ENCODE data around the gene ITGB1BP1. TPM values are rescaled to one million over a fixed set of nuclear protein-coding genes. Genes with fewer than 3 reads are reported as not detected.

Gene ITGB1BP1
- total RNA-seq, 1 experiment from 2014 or later: 153 TPM

GRCh38 chr2:9451231-9451630, 27.9 kb upstream of the ITGB1BP1 start:
- DNase-seq (ENCODE audit: low read depth, low spot score) (no peak), ATAC-seq (no peak)
- BruUV-seq (replicated peaks): no TSS peak
- POLR2A ChIA-PET: no interaction called here
- CTCF ChIA-PET: no interaction called here
- TF ChIP-seq SIN3A (IDR thresholded peaks at IDR 0.05; ENCODE audit: borderline replicate concordance, insufficient read depth, low read depth, low read length) (no peak), REST (IDR thresholded peaks at IDR 0.05; ENCODE audit: insufficient read depth in 1 of 2, low read depth in 2 of 2, low read length in 1 of 2) (no peak), POLR2AphosphoS5 (IDR thresholded peaks at IDR 0.05; ENCODE audit: low read depth, low read length) (no peak), TCF7L2 (IDR thresholded peaks at IDR 0.05; ENCODE audit: low read depth, low read length) (no peak), CTCF (IDR thresholded peaks at IDR 0.05) (no peak)
- in situ Hi-C loops (cut with HindIII; ENCODE audit: low pct_unique_long_range_greater_than_20kb, low sequenced_read_pairs): no loop called here
- intact Hi-C loops (cut with micrococcal nuclease; ENCODE audit: unreplicated experiment): no loop called here
- no peak overlapping the region for H3K27ac ChIP-seq (ENCODE audit: low read length)
- H3K27me3 ChIP-seq (ENCODE audit: control insufficient read depth, insufficient read depth, low read length): no peaks in the 10 kb centered on the region
- H3K36me3 ChIP-seq (ENCODE audit: control insufficient read depth, insufficient read depth, low read length): 0 out of 2 replicates have a peak, but pooled peaks cover 5% of the 10 kb centered on the region
- no peaks in the 10 kb centered on the region for H3K4me1 ChIP-seq (ENCODE audit: control insufficient read depth, insufficient read depth, low read length)
- H3K4me3 ChIP-seq (ENCODE audit: low read depth in 2 of 2, low read length in 2 of 2): no peak overlapping the region
- no peaks in the 10 kb centered on the region for H3K9me3 ChIP-seq (ENCODE audit: control insufficient read depth, insufficient read depth, low read depth, low read length)

GRCh38 chr2:9445089-9445488, 21.8 kb upstream of the ITGB1BP1 start:
- Histone ChIP-seq H3K4me1 (ENCODE audit: control insufficient read depth, insufficient read depth, low read length) (no peaks in the 10 kb centered on the region), H3K27me3 (ENCODE audit: control insufficient read depth, insufficient read depth, low read length) (no peaks in the 10 kb centered on the region), H3K27ac (ENCODE audit: low read length) (no peak overlapping the region), H3K4me3 (ENCODE audit: low read depth in 2 of 2, low read length in 2 of 2) (no peak overlapping the region), H3K36me3 (ENCODE audit: control insufficient read depth, insufficient read depth, low read length) (peaks cover 17% of the 10 kb centered on the region; the same call in 1 of the 2 replicates), H3K9me3 (ENCODE audit: control insufficient read depth, insufficient read depth, low read depth, low read length) (no peaks in the 10 kb centered on the region)
- no peak for DNase-seq (ENCODE audit: low read depth, low spot score)
- TF ChIP-seq TCF7L2 (IDR thresholded peaks at IDR 0.05; ENCODE audit: low read depth, low read length) (no peak), POLR2AphosphoS5 (IDR thresholded peaks at IDR 0.05; ENCODE audit: low read depth, low read length) (no peak), REST (IDR thresholded peaks at IDR 0.05; ENCODE audit: insufficient read depth in 1 of 2, low read depth in 2 of 2, low read length in 1 of 2) (no peak), SIN3A (IDR thresholded peaks at IDR 0.05; ENCODE audit: borderline replicate concordance, insufficient read depth, low read depth, low read length) (no peak), CTCF (IDR thresholded peaks at IDR 0.05) (no peak)
- ChIA-PET CTCF (no interaction called here), POLR2A (no interaction called here)
- intact Hi-C loops (cut with micrococcal nuclease; ENCODE audit: unreplicated experiment): no loop called here
- in situ Hi-C loops (cut with HindIII; ENCODE audit: low pct_unique_long_range_greater_than_20kb, low sequenced_read_pairs): no loop called here
- no peak for ATAC-seq
- no TSS peak for BruUV-seq (replicated peaks)

Measured in Panc1 (cell line).